Measurements from ENCODE around the gene MSL3B.
"Not testable (repeated sequence)": the region's sequence is repeated elsewhere in the genome, so short reads cannot be mapped to it uniquely, and the experiment has no call there.

GRCh38 chr2:233896253-233896652 is 28.1 kb upstream of the MSL3B start:
- not testable (repeated sequence) for TF ChIP-seq MITF (IDR thresholded peaks at IDR 0.05); POLR3A (IDR thresholded peaks at IDR 0.05; ENCODE audit: borderline replicate concordance, extremely low read depth, insufficient read depth, insufficient read length); SP1 (CRISPR knock-in tag; IDR thresholded peaks at IDR 0.05); ZNF79 (CRISPR knock-in tag; IDR thresholded peaks at IDR 0.05; ENCODE audit: low read depth); POLR2AphosphoS2 (IDR thresholded peaks at IDR 0.05; ENCODE audit: low read length); CTCF (IDR thresholded peaks at IDR 0.05 in 2 of 3, conservative IDR thresholded peaks at IDR 0.05 in 1 of 3; ENCODE audit: insufficient read depth in 2 of 3, low read depth in 1 of 3, low read length in 3 of 3); XRCC5 (IDR thresholded peaks at IDR 0.05; ENCODE audit: low read depth, low read length); IRF2 (CRISPR knock-in tag; IDR thresholded peaks at IDR 0.05); RAD21 (CRISPR knock-in tag; conservative IDR thresholded peaks at IDR 0.05 in 1 of 2, IDR thresholded peaks at IDR 0.05 in 1 of 2); KLF1 (tag; IDR thresholded peaks at IDR 0.05)

All from K562 (cell line).